ENCODE measurements around the gene ELFN1. TPM values are rescaled to one million over a fixed set of nuclear protein-coding genes. Genes with fewer than 3 reads are reported as not detected.

The ELFN1 gene
- total RNA-seq, 3 donors from 2014 or later: 0.59 to 1.3 (median 0.96) TPM

DNA sequence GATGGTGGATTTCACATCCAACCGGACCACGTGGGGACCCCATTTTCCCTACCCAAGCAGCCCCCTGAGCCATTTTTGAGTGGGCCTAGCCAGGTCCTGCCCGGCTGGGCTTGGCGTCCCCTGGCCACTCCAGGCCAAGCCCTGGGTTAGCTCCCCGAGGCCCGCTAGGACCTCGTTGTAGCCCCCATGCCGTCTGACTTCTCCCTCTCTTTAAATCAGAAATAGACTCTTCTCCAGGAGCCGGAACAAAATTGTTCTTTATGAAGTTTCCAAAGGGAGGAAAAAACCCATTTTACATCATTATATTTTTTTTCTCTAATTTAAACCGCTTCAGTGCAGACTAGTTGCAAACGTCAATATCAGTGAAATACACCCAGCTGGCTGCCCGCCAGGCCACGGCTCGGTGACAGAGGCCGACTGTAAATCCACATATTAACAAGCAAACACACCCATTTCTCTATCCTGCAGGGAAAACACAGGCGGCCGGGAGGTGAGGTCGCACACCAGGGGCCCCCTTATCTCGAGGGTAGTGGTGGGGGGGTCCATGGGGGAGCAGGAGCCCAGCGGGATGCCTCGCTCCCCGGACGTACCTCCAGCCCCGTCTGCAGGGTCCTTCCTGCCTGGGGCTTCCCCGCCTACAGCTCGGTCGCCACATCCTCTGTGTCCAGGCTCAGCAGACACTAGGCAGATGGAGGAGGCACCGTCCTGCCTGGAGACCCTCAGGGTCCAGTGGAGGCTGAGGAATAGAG lies 72.7 kb downstream of the ELFN1 start:
- intact Hi-C loops (cut with DNase I; ENCODE audit: low total_unique reads): no loop called here
- no peaks in the 10 kb centered on the region for H3K36me3 ChIP-seq
- no peaks in the 10 kb centered on the region for H3K9me3 ChIP-seq
- peaks cover 0 to 30% of the 10 kb centered on the region in 2 donors for H3K27me3 ChIP-seq
- DNase-seq (ENCODE audit: low spot score in 2 of 2): no peak
- peak overlapping the region in 1 of 3 donors; percentile 37 for H3K4me3 ChIP-seq
- H3K27ac ChIP-seq: no peak overlapping the region
- no peaks in the 10 kb centered on the region for H3K4me1 ChIP-seq
- TF ChIP-seq POLR2AphosphoS5 (IDR thresholded peaks at IDR 0.05) (no peak), POLR2A (IDR thresholded peaks at IDR 0.05) (no peak)
- TF ChIP-seq, protein P1, sequence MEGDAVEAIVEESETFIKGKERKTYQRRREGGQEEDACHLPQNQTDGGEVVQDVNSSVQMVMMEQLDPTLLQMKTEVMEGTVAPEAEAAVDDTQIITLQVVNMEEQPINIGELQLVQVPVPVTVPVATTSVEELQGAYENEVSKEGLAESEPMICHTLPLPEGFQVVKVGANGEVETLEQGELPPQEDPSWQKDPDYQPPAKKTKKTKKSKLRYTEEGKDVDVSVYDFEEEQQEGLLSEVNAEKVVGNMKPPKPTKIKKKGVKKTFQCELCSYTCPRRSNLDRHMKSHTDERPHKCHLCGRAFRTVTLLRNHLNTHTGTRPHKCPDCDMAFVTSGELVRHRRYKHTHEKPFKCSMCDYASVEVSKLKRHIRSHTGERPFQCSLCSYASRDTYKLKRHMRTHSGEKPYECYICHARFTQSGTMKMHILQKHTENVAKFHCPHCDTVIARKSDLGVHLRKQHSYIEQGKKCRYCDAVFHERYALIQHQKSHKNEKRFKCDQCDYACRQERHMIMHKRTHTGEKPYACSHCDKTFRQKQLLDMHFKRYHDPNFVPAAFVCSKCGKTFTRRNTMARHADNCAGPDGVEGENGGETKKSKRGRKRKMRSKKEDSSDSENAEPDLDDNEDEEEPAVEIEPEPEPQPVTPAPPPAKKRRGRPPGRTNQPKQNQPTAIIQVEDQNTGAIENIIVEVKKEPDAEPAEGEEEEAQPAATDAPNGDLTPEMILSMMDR (IDR thresholded peaks at IDR 0.05): no peak

DNA sequence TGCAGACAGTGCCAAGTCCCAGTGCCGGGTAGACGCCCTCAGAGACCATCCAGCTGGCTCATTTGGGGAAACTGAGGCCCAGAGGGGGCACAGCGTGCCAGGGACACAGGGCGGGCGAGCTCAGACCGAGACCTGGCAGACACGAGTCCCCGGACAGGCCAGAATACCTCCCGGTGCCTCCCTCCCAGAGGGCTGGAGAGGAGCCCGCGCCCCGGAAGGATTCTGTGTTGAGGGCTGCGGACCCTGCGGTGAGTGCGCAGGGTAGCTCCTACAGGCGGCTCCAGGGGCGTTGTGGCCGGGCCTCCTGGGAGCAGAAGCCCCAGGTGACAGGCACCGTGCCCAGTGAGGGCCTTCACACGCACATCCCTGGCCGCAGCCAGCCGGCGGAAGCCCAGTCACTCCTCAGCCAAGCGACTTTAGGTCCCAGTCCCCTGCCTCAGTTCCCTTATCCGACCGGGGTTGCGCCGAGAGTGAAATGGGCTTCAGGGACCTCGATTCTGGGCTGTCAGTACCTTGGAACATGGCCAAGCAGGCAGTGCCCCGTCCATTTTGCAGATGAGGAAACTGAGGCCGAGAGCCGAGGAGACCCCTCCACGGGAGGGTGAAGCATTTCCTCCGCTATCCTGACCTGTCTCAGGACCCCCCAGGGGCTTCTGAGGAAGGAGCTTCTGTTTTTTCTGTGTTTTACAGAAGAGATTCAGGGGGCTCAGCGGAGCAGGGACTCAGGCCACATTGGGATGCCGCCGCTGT lies 73.6 kb downstream of the ELFN1 start:
- TF ChIP-seq POLR2A (IDR thresholded peaks at IDR 0.05): no peak
- intact Hi-C loops (cut with DNase I; ENCODE audit: low total_unique reads): no loop called here
- Histone ChIP-seq H3K4me1 (no peaks in the 10 kb centered on the region), H3K27me3 (peaks cover 0 to 37% of the 10 kb centered on the region in 2 donors), H3K36me3 (no peaks in the 10 kb centered on the region), H3K4me3 (no peak overlapping the region), H3K9me3 (no peaks in the 10 kb centered on the region), H3K27ac (no peak overlapping the region)
- no peak for DNase-seq (ENCODE audit: low spot score in 2 of 2)

DNA sequence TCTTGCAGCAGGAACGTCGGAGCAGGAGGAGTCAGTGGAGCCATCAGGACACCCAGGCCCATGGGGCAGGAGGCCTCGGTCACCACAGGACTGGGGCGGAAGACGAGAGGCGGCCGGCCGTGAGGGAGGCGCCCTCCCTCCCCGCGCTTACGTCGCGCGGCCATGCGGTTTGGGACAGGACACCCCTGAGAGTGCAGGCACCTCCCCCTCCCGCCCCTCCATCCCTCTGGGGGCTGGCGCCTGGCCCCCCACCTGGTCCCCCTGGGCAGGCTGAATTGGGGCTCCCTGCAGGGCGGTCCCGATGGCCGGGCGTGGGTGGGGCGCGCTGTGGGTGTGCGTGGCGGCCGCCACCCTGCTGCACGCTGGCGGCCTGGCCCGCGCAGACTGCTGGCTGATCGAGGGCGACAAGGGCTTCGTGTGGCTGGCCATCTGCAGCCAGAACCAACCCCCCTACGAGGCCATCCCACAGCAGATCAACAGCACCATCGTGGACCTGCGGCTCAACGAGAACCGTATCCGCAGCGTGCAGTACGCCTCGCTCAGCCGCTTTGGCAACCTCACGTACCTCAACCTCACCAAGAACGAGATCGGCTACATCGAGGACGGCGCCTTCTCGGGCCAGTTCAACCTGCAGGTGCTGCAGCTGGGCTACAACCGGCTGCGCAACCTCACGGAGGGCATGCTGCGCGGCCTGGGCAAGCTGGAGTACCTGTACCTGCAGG lies 74.4 kb downstream of the ELFN1 start:
- DNase-seq (ENCODE audit: low spot score in 2 of 2): no peak
- H3K36me3 ChIP-seq: no peaks in the 10 kb centered on the region
- H3K27ac ChIP-seq: no peak overlapping the region
- no peaks in the 10 kb centered on the region for H3K9me3 ChIP-seq
- H3K27me3 ChIP-seq: peaks cover under 1 to 45% of the 10 kb centered on the region in 2 donors
- no peak overlapping the region for H3K4me3 ChIP-seq
- no peaks in the 10 kb centered on the region for H3K4me1 ChIP-seq
- intact Hi-C loops (cut with DNase I; ENCODE audit: low total_unique reads): no loop called here
- TF ChIP-seq POLR2A (IDR thresholded peaks at IDR 0.05) (no peak), POLR2AphosphoS5 (IDR thresholded peaks at IDR 0.05) (no peak)
- TF ChIP-seq, protein P1 (IDR thresholded peaks at IDR 0.05): no peak

DNA sequence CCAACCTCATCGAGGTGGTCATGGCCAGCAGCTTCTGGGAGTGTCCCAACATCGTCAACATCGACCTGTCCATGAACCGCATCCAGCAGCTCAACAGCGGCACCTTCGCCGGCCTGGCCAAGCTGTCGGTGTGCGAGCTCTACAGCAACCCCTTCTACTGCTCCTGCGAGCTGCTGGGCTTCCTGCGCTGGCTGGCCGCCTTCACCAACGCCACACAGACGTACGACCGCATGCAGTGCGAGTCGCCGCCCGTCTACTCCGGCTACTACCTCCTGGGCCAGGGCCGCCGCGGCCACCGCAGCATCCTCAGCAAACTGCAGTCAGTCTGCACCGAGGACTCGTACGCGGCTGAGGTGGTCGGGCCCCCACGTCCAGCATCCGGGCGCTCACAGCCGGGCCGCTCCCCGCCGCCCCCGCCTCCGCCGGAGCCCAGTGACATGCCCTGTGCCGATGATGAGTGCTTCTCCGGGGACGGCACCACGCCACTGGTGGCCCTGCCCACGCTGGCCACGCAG lies 75.0 kb downstream of the ELFN1 start:
- Histone ChIP-seq H3K27ac (no peak overlapping the region), H3K9me3 (no peaks in the 10 kb centered on the region), H3K4me3 (no peak overlapping the region), H3K4me1 (no peaks in the 10 kb centered on the region), H3K36me3 (no peaks in the 10 kb centered on the region), H3K27me3 (peaks cover 5 to 50% of the 10 kb centered on the region in 2 donors)
- no peak for TF ChIP-seq POLR2AphosphoS5 (IDR thresholded peaks at IDR 0.05)
- TF ChIP-seq, protein P1 (IDR thresholded peaks at IDR 0.05): no peak
- TF ChIP-seq POLR2A (IDR thresholded peaks at IDR 0.05): no peak
- DNase-seq (ENCODE audit: low spot score in 2 of 2): no peak
- intact Hi-C loops (cut with DNase I; ENCODE audit: low total_unique reads): no loop called here

- no peak for TF ChIP-seq POLR2A (IDR thresholded peaks at IDR 0.05)
- TF ChIP-seq POLR2AphosphoS5 (IDR thresholded peaks at IDR 0.05): no peak
- TF ChIP-seq, protein P1 (IDR thresholded peaks at IDR 0.05): no peak
- Histone ChIP-seq H3K4me1 (no peaks in the 10 kb centered on the region), H3K27ac (no peak overlapping the region), H3K36me3 (no peaks in the 10 kb centered on the region), H3K9me3 (no peaks in the 10 kb centered on the region), H3K27me3 (peaks cover 5 to 52% of the 10 kb centered on the region in 2 donors), H3K4me3 (no peak overlapping the region)
- intact Hi-C loops (cut with DNase I; ENCODE audit: low total_unique reads): no loop called here
- no peak for DNase-seq (ENCODE audit: low spot score in 2 of 2)
These were observed 75.8 kb downstream of the ELFN1 start for GRCh38 chr7:1745576-1746490.
